GM21786 (cell line): ENCODE results near the gene PEAK1.
"Not testable (repeated sequence)": the region's sequence is repeated elsewhere in the genome, so short reads cannot be mapped to it uniquely, and the experiment has no call there.

ENCODE experiments used
- ATAC-seq: cut with Tn5 transposase; IDR thresholded peaks from one replicate; pipeline ENCODE4 v1.9.1; 2021; ENCODE audit not compliant: unreplicated experiment

Gene PEAK1

GRCh38 chr15:77312523-77312922 is 107.4 kb downstream of the PEAK1 start:
- ATAC-seq, result no peak

- no peak for ATAC-seq
Measured at GRCh38 chr15:77311618-77312398, 108.1 kb downstream of the PEAK1 start.

- ATAC-seq, result no peak
Measured at GRCh38 chr15:77311020-77311419, 108.9 kb downstream of the PEAK1 start.

GRCh38 chr15:77309392-77309791 is 110.5 kb downstream of the PEAK1 start:
- ATAC-seq, result no peak

GRCh38 chr15:77305953-77306352 is 114.0 kb downstream of the PEAK1 start:
- no peak for ATAC-seq

GRCh38 chr15:77296773-77297337 is 123.0 kb downstream of the PEAK1 start:
- ATAC-seq, result no peak

GRCh38 chr15:77295446-77295845 is 124.5 kb downstream of the PEAK1 start:
- no peak for ATAC-seq

- ATAC-seq, result no peak
Measured at GRCh38 chr15:77292969-77293558, 126.8 kb downstream of the PEAK1 start.

GRCh38 chr15:77291107-77291506 is 128.8 kb downstream of the PEAK1 start:
- ATAC-seq, result no peak

GRCh38 chr15:77287385-77287784 is 132.5 kb downstream of the PEAK1 start:
- ATAC-seq, result no peak

GRCh38 chr15:77285057-77285997 is 134.6 kb downstream of the PEAK1 start:
- no peak for ATAC-seq

GRCh38 chr15:77282333-77282732 is 137.6 kb downstream of the PEAK1 start:
- ATAC-seq, result no peak

GRCh38 chr15:77276943-77277342 is 143.0 kb downstream of the PEAK1 start:
- ATAC-seq, result no peak

GRCh38 chr15:77276096-77276495 is 143.8 kb downstream of the PEAK1 start:
- ATAC-seq, result no peak

- ATAC-seq, result not testable (repeated sequence)
Measured at GRCh38 chr15:77273136-77273535, 146.8 kb downstream of the PEAK1 start.

- no peak for ATAC-seq
Measured at GRCh38 chr15:77266708-77267386, 153.1 kb downstream of the PEAK1 start.

- no peak for ATAC-seq
Measured at GRCh38 chr15:77255385-77255784, 164.5 kb downstream of the PEAK1 start.

- no peak for ATAC-seq
Measured at GRCh38 chr15:77251662-77252061, 168.2 kb downstream of the PEAK1 start.

- ATAC-seq, result no peak
Measured at GRCh38 chr15:77247116-77247515, 172.8 kb downstream of the PEAK1 start.

GRCh38 chr15:77243716-77244401 is 176.0 kb downstream of the PEAK1 start:
- no peak for ATAC-seq
